Stimulated activated CD8-positive, alpha-beta memory T cell treated with anti-CD3 and anti-CD28 coated beads, Interleukin-12 subunit alpha, Interleukin-12 subunit beta, amount 100 ng/mL, for 24 hours (primary cell): Measurements from ENCODE around the gene DNM3.

Source experiments
- DNase-seq: peaks from one replicate; pipeline ENCODE4 v3.0.0-alpha.2; 2020; ENCODE audit errors: extremely low read depth

DNM3 gene

GRCh38 chr1:171919891-171920887 is 78.9 kb downstream of the DNM3 start:
- no peak for DNase-seq

- DNase-seq: no peak
Observed at GRCh38 chr1:171922999-171923398, 81.7 kb downstream of the DNM3 start.

- DNase-seq: no peak
Observed at GRCh38 chr1:171929121-171929520, 87.8 kb downstream of the DNM3 start.

- no peak for DNase-seq
Observed at GRCh38 chr1:171931752-171932151, 90.5 kb downstream of the DNM3 start.

- DNase-seq: no peak
Observed at GRCh38 chr1:171934664-171935063, 93.4 kb downstream of the DNM3 start.

GRCh38 chr1:171935086-171935485 is 93.8 kb downstream of the DNM3 start:
- no peak for DNase-seq

- DNase-seq: no peak
Observed at GRCh38 chr1:171935664-171936063, 94.4 kb downstream of the DNM3 start.

- DNase-seq: no peak
Observed at GRCh38 chr1:171937938-171938337, 96.6 kb downstream of the DNM3 start.

GRCh38 chr1:171939740-171940139 is 98.4 kb downstream of the DNM3 start:
- DNase-seq: no peak

GRCh38 chr1:171940368-171940767 is 99.1 kb downstream of the DNM3 start:
- DNase-seq: no peak

GRCh38 chr1:171941920-171942319 is 100.6 kb downstream of the DNM3 start:
- DNase-seq: no peak

- DNase-seq: no peak
Observed at GRCh38 chr1:171943973-171944561, 102.8 kb downstream of the DNM3 start.

- DNase-seq: no peak
Observed at GRCh38 chr1:171948511-171948910, 107.2 kb downstream of the DNM3 start.

- DNase-seq: no peak
Observed at GRCh38 chr1:171949316-171949715, 108.0 kb downstream of the DNM3 start.

- no peak for DNase-seq
Observed at GRCh38 chr1:171953835-171954234, 112.5 kb downstream of the DNM3 start.

- no peak for DNase-seq
Observed at GRCh38 chr1:171954361-171954760, 113.1 kb downstream of the DNM3 start.

- no peak for DNase-seq
Observed at GRCh38 chr1:171961861-171962260, 120.6 kb downstream of the DNM3 start.

GRCh38 chr1:171963762-171964161 is 122.5 kb downstream of the DNM3 start:
- no peak for DNase-seq

GRCh38 chr1:171965777-171966176 is 124.5 kb downstream of the DNM3 start:
- no peak for DNase-seq

- DNase-seq: no peak
Observed at GRCh38 chr1:171966426-171967220, 125.3 kb downstream of the DNM3 start.

- DNase-seq: no peak
Observed at GRCh38 chr1:171969226-171969625, 127.9 kb downstream of the DNM3 start.

- DNase-seq: no peak
Observed at GRCh38 chr1:171969813-171970212, 128.5 kb downstream of the DNM3 start.
